H1 (cell line): Measurements from ENCODE around the gene WBP1L. TPM values are rescaled to one million over a fixed set of nuclear protein-coding genes. Genes with fewer than 3 reads are reported as not detected.

Experiments used
- BACH1 ChIP-seq: IDR thresholded peaks from 2 replicates; pipeline ENCODE4 v1.6.1; 2012; ENCODE audit warnings: low read length, improper control_type of control experiment
- BCL11A ChIP-seq, 2 experiments: IDR thresholded peaks; one replicate each; pipeline ENCODE4 v1.6.1; 2011; ENCODE audit warnings: low read depth in 2 of 2, low read length in 2 of 2, mild to moderate bottlenecking in 2 of 2
- CEBPB ChIP-seq: IDR thresholded peaks from 2 replicates; pipeline ENCODE4 v1.6.1; 2012; ENCODE audit warnings: low read depth, low read length
- CHD1 ChIP-seq: IDR thresholded peaks from 2 replicates; pipeline ENCODE4 v1.6.1; 2012; ENCODE audit warnings: low read depth, low read length, improper control_type of control experiment
- CTBP2 ChIP-seq: IDR thresholded peaks from 2 replicates; pipeline ENCODE4 v1.7.0; 2011; ENCODE audit warnings: borderline replicate concordance, mild to moderate bottlenecking, moderate library complexity, mixed read lengths, low read length; ENCODE audit not compliant: insufficient read depth, insufficient read length
- EP300 ChIP-seq, 2 experiments: IDR thresholded peaks; 1 replicate in 1 of 2; 2 replicates in 1 of 2; pipeline ENCODE4 v1.6.1; 2011 to 2012; ENCODE audit warnings: low read depth in 2 of 2, low read length in 2 of 2, mild to moderate bottlenecking in 2 of 2, borderline replicate concordance in 1 of 2, inconsistent platforms in 1 of 2, moderate library complexity in 1 of 2
- GTF2F1 ChIP-seq: IDR thresholded peaks from 2 replicates; pipeline ENCODE4 v1.6.1; 2012; ENCODE audit warnings: low read depth, low read length, improper control_type of control experiment, borderline replicate concordance
- HDAC2 ChIP-seq, 2 experiments: fragments of 300-600 bp in 1 of 2; sonication (generic) in 1 of 2; IDR thresholded peaks; 2 replicates each; pipeline ENCODE4 v1.6.1; 2011 to 2012; ENCODE audit warnings: low read depth in 2 of 2, low read length in 2 of 2, mild to moderate bottlenecking in 2 of 2, moderate library complexity in 2 of 2, borderline replicate concordance in 1 of 2, inconsistent platforms in 1 of 2
- POLR2AphosphoS5 ChIP-seq: IDR thresholded peaks from 2 replicates; pipeline ENCODE4 v1.6.1; 2011; ENCODE audit warnings: low read depth, low read length
- RBBP5 ChIP-seq: IDR thresholded peaks from 2 replicates; pipeline ENCODE4 v1.7.1; 2012; ENCODE audit warnings: low read depth, mild to moderate bottlenecking, inconsistent platforms, low read length, moderate library complexity, borderline replicate concordance
- RXRA ChIP-seq: IDR thresholded peaks from 2 replicates; pipeline ENCODE4 v1.6.1; 2011; ENCODE audit warnings: low read depth, mild to moderate bottlenecking, low read length, moderate library complexity; ENCODE audit not compliant: insufficient read depth
- SUZ12 ChIP-seq: fragments of 200-600 bp; sonication (generic); IDR thresholded peaks from 2 replicates; pipeline ENCODE4 v1.6.1; 2012; ENCODE audit warnings: mild to moderate bottlenecking, inconsistent platforms, low read length, moderate library complexity, mixed read lengths
- TAF7 ChIP-seq: optimal IDR thresholded peaks from 2 replicates; pipeline ENCODE3; 2011; ENCODE audit warnings: low read depth, mild to moderate bottlenecking, inconsistent platforms, low read length, moderate library complexity, borderline replicate concordance
- TBP ChIP-seq: IDR thresholded peaks from 2 replicates; pipeline ENCODE4 v1.6.1; 2011; ENCODE audit warnings: low read depth, low read length, improper control_type of control experiment
- YY1 ChIP-seq: IDR thresholded peaks from 2 replicates; pipeline ENCODE4 v1.6.1; 2011; ENCODE audit warnings: low read depth, mild to moderate bottlenecking, low read length
- polyA plus RNA-seq, 7 experiments: library from polyadenylated mRNA; depleted of rRNA in 3 of 7; stranded (reverse) in 5 of 7; unstranded in 2 of 7; fragments of >200 nt in 5 of 7; fragments of 200-250 nt in 2 of 7; gene quantifications; 1 replicate in 5 of 7; 2 replicates in 1 of 7; 4 replicates in 1 of 7; pipeline versions ENCODE4 v1.2.1 to v1.2.3, GENCODE V29; 2011 to 2013; ENCODE audit warnings: missing spikeins in 2 of 7, mixed read lengths in 2 of 7
- total RNA-seq: library from RNA; stranded (reverse); fragmentation: NEBNext Ultra II Directional; extraction: Animal tissue kit (Norgen Biotek cat#: 25700); gene quantifications from 2 replicates; pipeline ENCODE4 v1.2.1, GENCODE V29; 2021
- TF ChIP-seq, protein P1 (sequence below), 3 experiments: IDR thresholded peaks; 1 replicate in 2 of 3; 2 replicates in 1 of 3; pipeline versions ENCODE4 v1.5.1 to v1.6.1; 2011; ENCODE audit warnings: low read length in 3 of 3, mild to moderate bottlenecking in 3 of 3, inconsistent platforms in 2 of 3, low read depth in 1 of 3, moderate library complexity in 1 of 3; ENCODE audit not compliant: insufficient read depth in 1 of 3; ENCODE audit errors: control extremely low read depth in 1 of 3
- TF ChIP-seq, protein P2 (sequence below): IDR thresholded peaks from 2 replicates; pipeline ENCODE4 v1.6.1; 2011; ENCODE audit warnings: low read length, improper control_type of control experiment
- TF ChIP-seq, protein P3 (sequence below): IDR thresholded peaks from 2 replicates; pipeline ENCODE4 v1.6.1; 2012; ENCODE audit warnings: inconsistent platforms

WBP1L gene
- total and polyA plus RNA-seq, 2 of the 8 experiments (the other 6 are each of a cell fraction or from before 2014, with no cell fraction given): 26.6 to 29.9 TPM

DNA sequence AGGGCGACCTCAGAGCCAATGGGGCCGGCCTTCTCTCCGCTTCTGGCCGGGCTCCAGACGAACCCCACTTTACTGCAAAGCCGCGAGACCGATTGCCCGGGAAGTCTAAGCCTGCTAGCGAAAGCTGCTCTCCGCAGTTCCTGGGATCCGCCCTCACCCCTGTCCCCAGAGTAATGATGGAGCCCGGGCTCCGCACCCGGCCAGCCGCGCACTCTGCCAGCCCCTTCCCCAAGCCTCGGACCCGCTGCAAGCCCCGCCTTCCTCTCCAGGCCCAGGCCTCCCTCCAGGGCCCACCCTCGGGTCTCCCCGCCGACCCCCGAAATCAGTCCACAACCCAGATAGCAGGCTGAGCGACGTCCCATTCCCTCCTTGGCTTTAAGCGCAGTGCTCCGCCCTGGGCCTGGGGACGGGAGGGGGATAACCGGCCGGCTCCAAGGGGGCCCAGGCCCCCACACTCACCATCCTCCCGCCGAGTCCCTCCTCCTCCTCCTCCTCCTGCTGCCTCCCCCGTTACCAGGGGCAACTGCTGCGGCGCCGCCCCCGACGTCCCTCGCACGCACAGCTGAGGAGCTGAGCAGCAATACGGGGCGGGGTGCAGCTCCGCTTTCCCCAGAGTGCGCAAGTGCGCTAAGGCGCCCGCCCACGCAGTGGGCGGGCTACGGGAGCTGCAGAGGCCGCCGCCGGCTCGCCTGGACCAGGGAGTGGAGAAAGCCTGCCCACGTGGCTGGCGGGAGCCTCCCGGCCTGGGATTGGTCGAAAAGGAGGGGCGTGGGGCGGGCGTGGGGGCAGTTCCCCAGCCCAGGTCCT is 29.7 kb upstream of the WBP1L start, which contains the start of gene ARL3 (continued):
- TF ChIP-seq CEBPB (no peak), CHD1 (no peak), RBBP5 (peak; percentile 67), RXRA (no peak), BCL11A (IDR thresholded peaks at IDR 0.05; ENCODE audit: low read depth in 2 of 2, low read length in 2 of 2) (no peak), TBP (peak; percentile 70), HDAC2 (IDR thresholded peaks at IDR 0.05; ENCODE audit: borderline replicate concordance in 1 of 2, low read depth in 2 of 2, low read length in 2 of 2) (0 out of 4 replicates have a peak, but pooled peaks of 1 of the 2 experiments have one; percentile 2), TAF7 (no peak), BACH1 (peak; percentile 10; the same call in 1 of the 2 replicates), YY1 (peak; percentile 50; the same call in 1 of the 2 replicates), EP300 (IDR thresholded peaks at IDR 0.05; ENCODE audit: borderline replicate concordance in 1 of 2, low read depth in 2 of 2, low read length in 2 of 2) (0 out of 3 replicates have a peak, but pooled peaks of 1 of the 2 experiments have one; percentile 27), CTBP2 (no peak), GTF2F1 (0 out of 2 replicates have a peak, but pooled peaks have one; percentile 6), SUZ12 (no peak), POLR2AphosphoS5 (peak; percentile 3)
- TF ChIP-seq, protein P1, sequence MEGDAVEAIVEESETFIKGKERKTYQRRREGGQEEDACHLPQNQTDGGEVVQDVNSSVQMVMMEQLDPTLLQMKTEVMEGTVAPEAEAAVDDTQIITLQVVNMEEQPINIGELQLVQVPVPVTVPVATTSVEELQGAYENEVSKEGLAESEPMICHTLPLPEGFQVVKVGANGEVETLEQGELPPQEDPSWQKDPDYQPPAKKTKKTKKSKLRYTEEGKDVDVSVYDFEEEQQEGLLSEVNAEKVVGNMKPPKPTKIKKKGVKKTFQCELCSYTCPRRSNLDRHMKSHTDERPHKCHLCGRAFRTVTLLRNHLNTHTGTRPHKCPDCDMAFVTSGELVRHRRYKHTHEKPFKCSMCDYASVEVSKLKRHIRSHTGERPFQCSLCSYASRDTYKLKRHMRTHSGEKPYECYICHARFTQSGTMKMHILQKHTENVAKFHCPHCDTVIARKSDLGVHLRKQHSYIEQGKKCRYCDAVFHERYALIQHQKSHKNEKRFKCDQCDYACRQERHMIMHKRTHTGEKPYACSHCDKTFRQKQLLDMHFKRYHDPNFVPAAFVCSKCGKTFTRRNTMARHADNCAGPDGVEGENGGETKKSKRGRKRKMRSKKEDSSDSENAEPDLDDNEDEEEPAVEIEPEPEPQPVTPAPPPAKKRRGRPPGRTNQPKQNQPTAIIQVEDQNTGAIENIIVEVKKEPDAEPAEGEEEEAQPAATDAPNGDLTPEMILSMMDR (IDR thresholded peaks at IDR 0.05; ENCODE audit: control extremely low read depth in 1 of 3, insufficient read depth in 1 of 3, low read depth in 1 of 3, low read length in 3 of 3): peak in 2 of 3 experiments; percentile 42 to 66; a peak in 3 of 4 replicates
- TF ChIP-seq, protein P2, sequence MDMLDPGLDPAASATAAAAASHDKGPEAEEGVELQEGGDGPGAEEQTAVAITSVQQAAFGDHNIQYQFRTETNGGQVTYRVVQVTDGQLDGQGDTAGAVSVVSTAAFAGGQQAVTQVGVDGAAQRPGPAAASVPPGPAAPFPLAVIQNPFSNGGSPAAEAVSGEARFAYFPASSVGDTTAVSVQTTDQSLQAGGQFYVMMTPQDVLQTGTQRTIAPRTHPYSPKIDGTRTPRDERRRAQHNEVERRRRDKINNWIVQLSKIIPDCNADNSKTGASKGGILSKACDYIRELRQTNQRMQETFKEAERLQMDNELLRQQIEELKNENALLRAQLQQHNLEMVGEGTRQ: peak; percentile 79
- TF ChIP-seq, protein P3, sequence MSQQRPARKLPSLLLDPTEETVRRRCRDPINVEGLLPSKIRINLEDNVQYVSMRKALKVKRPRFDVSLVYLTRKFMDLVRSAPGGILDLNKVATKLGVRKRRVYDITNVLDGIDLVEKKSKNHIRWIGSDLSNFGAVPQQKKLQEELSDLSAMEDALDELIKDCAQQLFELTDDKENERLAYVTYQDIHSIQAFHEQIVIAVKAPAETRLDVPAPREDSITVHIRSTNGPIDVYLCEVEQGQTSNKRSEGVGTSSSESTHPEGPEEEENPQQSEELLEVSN: peak; percentile 79
